Kidney glomerular epithelial cell (primary cell): ENCODE results near the gene COL15A1.
"Not testable (repeated sequence)": the region's sequence is repeated elsewhere in the genome, so short reads cannot be mapped to it uniquely, and the experiment has no call there.

Experiments used
- DNase-seq: peaks from one replicate; lab custom pipeline; 2025; lab: John Stamatoyannopoulos, UW

The COL15A1 gene

GRCh38 chr9:98943682-98944056 lies at the start of gene COL15A1:
TSS of gene COL15A1 (plus strand) at chr9:98943907. CDS start at chr9:98944062, 155 bp downstream.
- DNase-seq, result no peak

GRCh38 chr9:98894171-98894570 lies 49.5 kb upstream of the COL15A1 start:
- no peak for DNase-seq

- DNase-seq, result no peak
Observed at GRCh38 chr9:98894761-98895160, 48.9 kb upstream of the COL15A1 start.

GRCh38 chr9:98896632-98897031 lies 47.1 kb upstream of the COL15A1 start:
- DNase-seq, result no peak

DNA sequence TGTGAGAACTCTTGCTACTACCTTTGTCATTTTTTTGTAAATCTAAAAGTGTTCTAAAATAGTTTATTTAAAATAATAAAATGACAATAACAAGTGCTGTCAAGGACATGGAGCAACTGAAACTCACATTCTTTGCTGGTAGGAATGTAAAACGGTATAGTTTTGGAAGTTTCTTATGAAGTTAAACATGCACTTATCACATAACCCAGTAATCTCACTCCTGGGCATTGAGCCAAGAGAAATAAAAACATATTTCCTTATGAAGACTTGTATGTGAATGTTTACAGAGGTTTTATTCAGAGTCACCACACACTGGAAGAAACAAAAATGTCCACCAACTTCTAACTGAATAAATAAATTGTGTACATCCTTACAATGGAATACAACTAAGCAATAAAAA lies 46.0 kb upstream of the COL15A1 start:
- DNase-seq, result no peak

DNA sequence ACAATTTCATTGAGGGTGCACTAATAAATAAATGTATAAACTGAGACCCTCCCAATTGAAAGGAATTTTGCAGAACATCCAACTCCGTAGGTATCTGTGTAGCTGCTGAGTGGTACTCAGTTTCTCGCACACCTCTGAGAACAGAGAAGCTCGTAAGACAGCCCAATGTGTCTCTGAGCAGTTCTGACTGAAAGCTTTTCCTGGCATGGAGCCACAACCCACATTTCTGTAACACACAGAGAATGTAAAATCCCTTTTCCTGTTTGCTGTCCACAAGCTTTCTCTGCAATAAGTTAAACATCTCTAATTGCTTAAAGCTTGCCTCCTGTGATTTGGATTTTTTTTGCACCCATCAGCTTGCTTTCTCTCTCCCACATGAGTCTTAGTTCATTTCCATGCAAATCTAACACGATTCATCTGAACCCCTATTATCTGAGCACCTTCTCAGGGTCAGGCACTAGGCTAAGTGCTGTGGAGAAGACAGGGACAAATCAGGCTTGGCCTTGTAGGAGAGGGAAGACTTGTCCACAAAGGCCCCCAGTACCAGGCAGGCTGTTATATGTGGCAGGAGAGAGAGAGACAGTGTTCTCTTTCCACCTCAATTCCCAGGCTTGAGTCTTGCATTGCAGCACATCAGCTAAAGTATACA lies 44.2 kb upstream of the COL15A1 start:
- DNase-seq, result peak; percentile 35

GRCh38 chr9:98900244-98900643 lies 43.5 kb upstream of the COL15A1 start:
- DNase-seq, result no peak

GRCh38 chr9:98900725-98901124 lies 43.0 kb upstream of the COL15A1 start:
- no peak for DNase-seq

DNA sequence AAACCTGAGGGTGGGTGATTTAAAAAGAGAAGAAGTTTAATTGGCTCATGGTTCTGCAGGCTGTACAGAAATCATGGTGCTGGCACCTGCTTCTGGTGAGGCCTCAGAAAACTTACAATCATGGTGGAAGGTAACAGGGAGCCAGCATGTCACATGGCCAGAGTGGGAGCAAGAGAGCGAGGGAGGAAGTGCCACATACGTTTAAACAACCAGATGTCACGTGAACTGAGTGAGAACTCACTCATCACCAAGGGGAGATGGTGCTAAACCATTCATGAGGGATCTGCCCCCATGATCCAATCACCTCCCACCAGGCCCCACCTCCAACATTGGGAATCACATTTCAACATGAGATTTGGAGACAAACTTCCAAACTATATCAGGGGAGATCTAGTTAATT lies 41.9 kb upstream of the COL15A1 start:
- not testable (repeated sequence) for DNase-seq

DNA sequence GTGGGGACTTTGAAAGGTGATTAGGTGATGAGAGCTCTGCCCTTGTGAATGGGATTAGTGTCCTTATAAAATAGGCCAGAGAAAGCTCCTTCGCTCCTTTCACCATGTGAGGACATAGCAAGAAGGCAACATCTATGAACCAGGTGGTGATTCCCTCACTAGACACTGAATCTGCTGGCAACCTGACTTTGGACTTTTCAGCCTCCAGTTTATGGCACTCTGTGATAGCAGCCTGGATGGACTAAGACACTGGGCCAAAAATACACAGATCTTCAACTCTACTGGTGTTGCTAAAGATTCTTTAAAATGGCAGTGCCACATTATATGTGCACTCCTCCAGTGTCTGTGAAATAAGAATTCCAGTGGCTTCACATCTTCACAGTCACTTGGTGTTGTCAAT lies 41.2 kb upstream of the COL15A1 start:
- DNase-seq, result no peak

DNA sequence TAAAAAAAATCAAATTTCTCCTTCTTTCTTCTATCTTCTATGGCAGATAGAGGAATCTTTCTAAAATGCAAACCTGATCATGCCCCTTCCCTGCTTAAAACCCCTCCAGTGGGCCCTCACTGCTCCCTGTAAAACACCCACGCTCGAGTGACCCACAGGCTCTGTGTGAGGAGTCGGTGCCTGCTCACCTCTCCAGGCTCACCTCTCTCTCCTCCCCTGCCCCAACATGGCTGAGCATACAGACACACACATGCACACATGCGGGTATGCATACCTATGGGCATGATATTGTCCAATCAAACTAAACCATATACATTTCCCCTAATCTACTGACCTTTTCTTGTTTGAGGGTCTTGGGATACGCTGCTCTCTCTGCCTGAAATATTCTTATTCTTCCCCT lies 40.8 kb upstream of the COL15A1 start:
- no peak for DNase-seq

DNA sequence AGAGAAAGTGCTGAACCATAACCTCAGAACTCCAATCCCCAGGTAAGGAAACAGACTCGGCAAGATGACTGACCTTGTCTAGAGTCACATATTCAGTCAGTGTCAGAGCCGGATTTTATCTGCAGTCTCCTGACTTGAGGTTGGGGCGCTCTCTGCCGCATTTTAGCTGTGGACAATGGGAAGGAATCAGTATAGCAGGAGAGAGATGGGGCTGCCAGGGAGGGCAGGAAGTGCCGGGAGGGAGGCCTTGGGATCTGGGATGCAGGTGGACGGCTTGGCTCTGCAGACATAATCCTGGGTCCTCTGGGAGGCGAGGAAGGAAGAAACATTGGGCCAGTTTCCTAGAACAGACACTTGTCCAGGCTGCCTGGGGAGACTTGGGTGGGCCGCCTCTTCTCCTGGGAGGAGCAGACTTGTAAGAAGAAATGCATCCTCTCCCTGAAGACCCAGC lies 39.7 kb upstream of the COL15A1 start:
- no peak for DNase-seq

GRCh38 chr9:98905015-98905414 lies 38.7 kb upstream of the COL15A1 start:
- DNase-seq, result no peak

GRCh38 chr9:98906273-98907040 lies 37.2 kb upstream of the COL15A1 start:
- DNase-seq, result no peak

DNA sequence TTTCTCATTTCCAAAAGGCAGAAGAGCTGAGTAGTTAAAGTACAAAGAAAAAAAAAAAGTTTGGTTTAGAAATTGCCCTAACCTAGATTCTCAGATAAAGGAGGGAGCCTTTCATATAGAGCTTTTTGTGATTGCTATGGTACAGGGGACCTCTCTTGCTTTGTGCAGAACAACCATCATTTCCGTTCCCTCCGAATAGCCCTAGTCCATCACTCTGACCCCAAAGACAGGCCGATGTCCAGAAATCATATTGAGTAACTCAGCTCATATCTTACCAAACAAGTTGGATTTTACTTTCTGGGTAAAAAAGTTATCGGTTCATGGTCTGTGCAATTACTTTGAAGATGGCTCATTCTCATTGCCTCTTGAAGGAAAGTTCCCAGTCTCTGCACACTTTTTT lies 36.7 kb upstream of the COL15A1 start:
- no peak for DNase-seq

DNA sequence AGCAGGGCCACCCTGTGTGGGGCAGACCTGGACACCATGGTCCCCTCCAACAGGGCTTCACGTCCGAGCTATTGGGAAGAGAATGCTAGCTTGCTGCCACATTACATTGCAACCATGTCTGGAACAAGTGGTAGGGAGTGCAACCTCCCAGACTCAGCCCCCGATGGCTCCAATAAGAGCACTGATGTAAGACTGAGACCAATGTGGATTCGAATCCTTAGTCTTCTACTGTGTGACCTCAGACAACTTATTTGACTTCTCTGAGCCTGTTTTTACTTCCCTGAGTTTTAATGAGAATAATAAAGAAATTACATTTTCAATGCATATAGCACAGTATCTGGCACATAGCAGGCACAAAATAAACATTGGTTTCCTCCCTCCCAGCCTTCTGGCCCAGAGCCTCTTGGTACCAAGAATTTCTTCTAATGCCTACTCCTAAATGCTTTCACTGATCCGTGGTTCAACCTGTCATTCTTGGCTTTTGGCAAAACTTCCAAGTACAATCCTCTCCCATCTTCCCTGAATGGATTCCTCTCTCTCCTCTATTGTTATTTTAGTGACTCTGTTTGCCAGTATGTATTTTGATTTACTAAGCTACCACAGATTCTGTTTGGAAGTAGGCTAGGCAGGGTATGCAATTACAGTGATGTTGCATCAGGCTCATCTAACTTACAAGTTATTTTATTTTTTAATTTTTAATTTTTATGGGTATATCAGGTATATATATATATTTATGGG lies 34.6 kb upstream of the COL15A1 start:
- peak; percentile 67 for DNase-seq

DNA sequence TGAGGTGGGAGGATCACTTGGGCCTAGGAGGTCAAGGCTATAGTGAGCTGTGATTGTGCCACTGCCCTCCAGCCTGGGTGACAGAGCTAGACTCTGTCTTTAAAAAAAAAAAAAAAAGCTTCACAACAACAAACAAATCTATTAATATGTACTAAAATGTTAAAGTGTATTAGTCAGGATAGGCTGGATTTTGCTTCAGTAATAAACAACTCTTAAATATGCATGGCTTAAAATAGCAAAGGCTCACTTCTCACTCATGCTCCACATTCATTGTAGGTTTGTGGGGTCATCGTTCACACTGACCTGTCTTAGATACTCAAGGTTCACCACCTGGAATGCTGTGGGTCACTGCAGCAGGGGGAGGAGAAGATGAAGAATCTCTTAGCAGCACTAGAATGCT lies 33.8 kb upstream of the COL15A1 start:
- DNase-seq, result peak; percentile 57

GRCh38 chr9:98911042-98911441 lies 32.7 kb upstream of the COL15A1 start:
- DNase-seq, result no peak

DNA sequence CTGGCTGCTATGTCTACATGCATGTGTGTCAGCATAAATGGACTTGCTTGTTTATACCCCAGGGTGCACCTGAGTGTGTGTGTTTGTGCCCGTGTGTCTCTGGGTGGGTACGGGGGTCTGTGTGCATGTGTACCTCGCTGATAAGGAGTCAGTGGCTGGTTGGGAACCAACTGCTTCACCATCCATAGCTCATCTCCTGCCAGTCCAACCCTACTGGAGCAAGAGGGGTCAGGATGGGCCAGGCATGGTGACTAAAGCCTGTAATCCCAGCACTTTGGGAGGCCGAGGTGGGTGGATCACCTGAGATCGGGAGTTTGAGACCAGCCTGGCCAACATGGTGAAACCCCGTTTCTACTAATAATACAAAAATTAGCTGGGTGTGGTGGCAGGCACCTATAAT lies 32.0 kb upstream of the COL15A1 start:
- not testable (repeated sequence) for DNase-seq

GRCh38 chr9:98912450-98912849 lies 31.3 kb upstream of the COL15A1 start:
- DNase-seq, result no peak

DNA sequence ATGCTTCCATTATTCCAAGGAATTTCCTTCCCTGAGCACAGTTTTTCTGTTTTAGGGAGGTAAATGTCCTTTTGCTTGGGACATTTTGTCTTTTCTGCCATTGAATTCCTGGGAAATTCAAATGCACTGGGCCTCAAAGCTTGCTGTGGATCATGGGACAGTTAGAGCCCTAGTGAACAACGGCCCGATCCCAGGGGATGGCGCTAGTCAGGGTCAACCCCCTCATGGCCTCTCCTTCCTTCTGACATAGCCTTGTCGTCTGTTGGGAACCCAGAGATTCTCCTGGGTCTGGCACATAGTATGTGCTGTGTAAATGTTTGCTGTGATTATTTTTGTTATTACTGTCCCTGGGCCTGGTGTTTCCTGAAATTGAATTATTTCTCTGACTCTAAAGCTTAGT lies 30.7 kb upstream of the COL15A1 start:
- DNase-seq, result no peak

DNA sequence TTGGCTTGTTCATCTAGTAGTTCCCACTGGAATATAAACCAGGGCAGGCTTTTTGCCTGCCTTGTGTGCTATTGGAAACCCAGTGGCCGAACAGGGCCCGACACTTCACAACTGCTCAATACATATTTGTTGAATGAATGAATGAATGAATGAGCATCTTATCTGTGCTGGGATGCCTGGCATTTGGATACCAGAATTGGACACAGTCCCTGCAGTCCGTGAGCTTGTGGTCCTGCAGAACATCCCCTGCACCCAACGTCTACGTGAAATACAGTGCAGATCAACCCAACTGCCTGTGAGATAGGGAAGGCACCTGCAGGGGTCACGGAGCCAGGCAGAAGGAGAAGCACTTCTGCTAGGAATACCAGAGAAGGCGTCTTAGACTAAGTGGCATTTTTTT lies 30.0 kb upstream of the COL15A1 start:
- no peak for DNase-seq

- no peak for DNase-seq
Observed at GRCh38 chr9:98915599-98915998, 28.1 kb upstream of the COL15A1 start.
